ENCODE data around the gene ZMYM2.

ZMYM2 gene

GRCh38 chr13:20101467-20102316 is 143.2 kb downstream of the ZMYM2 start:
- no peaks in the 10 kb centered on the region for H3K9me3 ChIP-seq (ENCODE audit: low read length)
- no peaks in the 10 kb centered on the region for H3K36me3 ChIP-seq (ENCODE audit: insufficient read depth, low read length)
- no peak overlapping the region for H3K4me2 ChIP-seq (ENCODE audit: low read length)
- H3F3A ChIP-seq (ENCODE audit: insufficient read depth, low read length), result no peaks in the 10 kb centered on the region
- no peaks in the 10 kb centered on the region for H3K79me2 ChIP-seq (ENCODE audit: insufficient read depth, low read length)
- H3K9me2 ChIP-seq (ENCODE audit: low read depth, low read length), result no peaks in the 10 kb centered on the region
- TF ChIP-seq EZH2 (IDR thresholded peaks at IDR 0.05; ENCODE audit: borderline replicate concordance, low read length), result no peak
- TF ChIP-seq CTCF (IDR thresholded peaks at IDR 0.05; ENCODE audit: low read length), result no peak
- H3K9ac ChIP-seq (ENCODE audit: low read length), result no peak overlapping the region
- no peak overlapping the region for H3K27ac ChIP-seq (ENCODE audit: low read depth, low read length, poor library complexity, severe bottlenecking)
- no peaks in the 10 kb centered on the region for H3K4me1 ChIP-seq (ENCODE audit: insufficient read depth, low read length, severe bottlenecking)
- H3K4me3 ChIP-seq (ENCODE audit: low read depth, low read length, poor library complexity, severe bottlenecking), result no peak overlapping the region
- H3K27me3 ChIP-seq (ENCODE audit: insufficient read depth, low read length), result peaks cover 3% of the 10 kb centered on the region; the same call in 1 of the 2 replicates
- no peaks in the 10 kb centered on the region for H4K20me1 ChIP-seq (ENCODE audit: insufficient read depth, low read length)
- no peak overlapping the region for H2AFZ ChIP-seq (ENCODE audit: low read length)

- Histone ChIP-seq H3K36me3 (ENCODE audit: insufficient read depth, low read length) (no peaks in the 10 kb centered on the region), H2AFZ (ENCODE audit: low read length) (no peak overlapping the region), H3K79me2 (ENCODE audit: insufficient read depth, low read length) (no peaks in the 10 kb centered on the region), H3K27me3 (ENCODE audit: insufficient read depth, low read length) (no peaks in the 10 kb centered on the region), H3K9me2 (ENCODE audit: low read depth, low read length) (no peaks in the 10 kb centered on the region), H3K4me1 (ENCODE audit: insufficient read depth, low read length, severe bottlenecking) (no peaks in the 10 kb centered on the region), H4K20me1 (ENCODE audit: insufficient read depth, low read length) (no peaks in the 10 kb centered on the region), H3K4me2 (ENCODE audit: low read length) (no peak overlapping the region), H3K9ac (ENCODE audit: low read length) (no peak overlapping the region), H3K4me3 (ENCODE audit: low read depth, low read length, poor library complexity, severe bottlenecking) (no peak overlapping the region), H3K27ac (ENCODE audit: low read depth, low read length, poor library complexity, severe bottlenecking) (no peak overlapping the region), H3K9me3 (ENCODE audit: low read length) (no peaks in the 10 kb centered on the region), H3F3A (ENCODE audit: insufficient read depth, low read length) (no peaks in the 10 kb centered on the region)
- no peak for TF ChIP-seq EZH2 (IDR thresholded peaks at IDR 0.05; ENCODE audit: borderline replicate concordance, low read length)
- no peak for TF ChIP-seq CTCF (IDR thresholded peaks at IDR 0.05; ENCODE audit: low read length)
Observed at GRCh38 chr13:20102525-20103180, 144.1 kb downstream of the ZMYM2 start.

DNA sequence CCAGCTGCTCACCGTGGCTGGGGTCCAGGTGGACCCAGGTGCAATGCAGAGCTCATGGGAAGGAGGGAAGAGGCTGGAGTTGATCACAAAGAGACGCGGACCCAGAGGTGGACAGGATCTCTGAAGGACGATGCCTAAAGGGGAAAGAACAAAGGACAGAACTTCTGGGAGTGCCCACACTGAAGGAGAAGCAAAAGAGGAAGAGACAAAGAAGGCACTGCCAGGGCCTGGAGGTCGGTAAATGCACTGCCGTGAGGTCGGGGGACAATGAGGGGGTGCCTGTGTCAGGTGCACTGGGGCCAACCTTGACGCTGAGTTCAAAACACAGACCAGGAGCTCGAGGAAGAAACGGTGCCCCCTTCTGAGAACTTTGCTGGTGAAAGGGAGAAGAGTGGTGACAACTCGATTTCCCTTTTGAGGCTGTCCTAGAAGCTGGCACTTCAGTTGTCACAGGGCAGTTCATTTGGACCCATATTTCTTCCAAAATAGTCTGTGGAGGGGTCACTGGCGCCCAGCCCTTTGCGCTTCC is 146.7 kb downstream of the ZMYM2 start:
- Histone ChIP-seq H3K4me2 (ENCODE audit: low read length) (no peak overlapping the region), H3F3A (ENCODE audit: insufficient read depth, low read length) (no peaks in the 10 kb centered on the region), H4K20me1 (ENCODE audit: insufficient read depth, low read length) (no peaks in the 10 kb centered on the region), H3K9ac (ENCODE audit: low read length) (no peak overlapping the region), H2AFZ (ENCODE audit: low read length) (no peak overlapping the region), H3K27me3 (ENCODE audit: insufficient read depth, low read length) (no peaks in the 10 kb centered on the region), H3K9me2 (ENCODE audit: low read depth, low read length) (no peaks in the 10 kb centered on the region), H3K27ac (ENCODE audit: low read depth, low read length, poor library complexity, severe bottlenecking) (no peak overlapping the region), H3K4me1 (ENCODE audit: insufficient read depth, low read length, severe bottlenecking) (no peaks in the 10 kb centered on the region), H3K79me2 (ENCODE audit: insufficient read depth, low read length) (no peaks in the 10 kb centered on the region), H3K4me3 (ENCODE audit: low read depth, low read length, poor library complexity, severe bottlenecking) (no peak overlapping the region), H3K36me3 (ENCODE audit: insufficient read depth, low read length) (no peaks in the 10 kb centered on the region), H3K9me3 (ENCODE audit: low read length) (no peaks in the 10 kb centered on the region)
- no peak for TF ChIP-seq EZH2 (IDR thresholded peaks at IDR 0.05; ENCODE audit: borderline replicate concordance, low read length)
- TF ChIP-seq CTCF (IDR thresholded peaks at IDR 0.05; ENCODE audit: low read length), result no peak

Data from OCI-LY1 (cell line).